HEK293 (cell line): ENCODE data around the gene ZFR2.

ENCODE experiments used
- EGR2 ChIP-seq: fragments of 450-650 bp; formaldehyde crosslinking; IDR thresholded peaks from 2 replicates; pipeline ENCODE4 v1.5.1; 2016; ENCODE audit warnings: low read depth, missing biosample characterization, missing genetic modification characterization
- HOXA7 ChIP-seq: sonication (generic); formaldehyde crosslinking; IDR thresholded peaks from 2 replicates; pipeline ENCODE4 v1.8.1; 2022; ENCODE audit warnings: missing genetic modification reagents, borderline replicate concordance
- KLF1 ChIP-seq: fragments of 450-650 bp; formaldehyde crosslinking; IDR thresholded peaks from 2 replicates; pipeline ENCODE4 v1.5.1; 2016; ENCODE audit warnings: missing biosample characterization, missing genetic modification characterization
- KLF10 ChIP-seq: fragments of 450-650 bp; IDR thresholded peaks from 2 replicates; pipeline ENCODE4 v1.5.1; 2018; ENCODE audit warnings: missing biosample characterization, mild to moderate bottlenecking, missing genetic modification characterization
- PBX3 ChIP-seq: sonication (generic); formaldehyde crosslinking; IDR thresholded peaks from 2 replicates; pipeline ENCODE4 v1.8.1; 2022; ENCODE audit warnings: mild to moderate bottlenecking, moderate library complexity, missing genetic modification reagents
- SP2 ChIP-seq: fragments of 450-650 bp; formaldehyde crosslinking; IDR thresholded peaks from 2 replicates; pipeline ENCODE4 v1.5.1; 2016; ENCODE audit warnings: missing biosample characterization, missing genetic modification characterization
- SP3 ChIP-seq: fragments of 450-650 bp; formaldehyde crosslinking; IDR thresholded peaks from 2 replicates; pipeline ENCODE4 v1.5.1; 2016; ENCODE audit warnings: missing biosample characterization, missing genetic modification characterization
- SP7 ChIP-seq: fragments of 450-650 bp; formaldehyde crosslinking; IDR thresholded peaks from 2 replicates; pipeline ENCODE4 v1.5.1; 2016; ENCODE audit warnings: missing biosample characterization, missing genetic modification characterization
- YY1 ChIP-seq: fragments of 450-650 bp; formaldehyde crosslinking; IDR thresholded peaks from 2 replicates; pipeline ENCODE4 v1.5.1; 2018; ENCODE audit warnings: missing biosample characterization, missing genetic modification characterization
- ZBTB1 ChIP-seq: fragments of 450-650 bp; formaldehyde crosslinking; IDR thresholded peaks from 2 replicates; pipeline ENCODE4 v1.5.1; 2016; ENCODE audit warnings: missing biosample characterization, missing genetic modification characterization
- ZFHX2 ChIP-seq: fragments of 450-650 bp; formaldehyde crosslinking; conservative IDR thresholded peaks from 2 replicates; pipeline ENCODE4 v1.5.1; 2016; ENCODE audit warnings: missing biosample characterization, missing genetic modification characterization
- ZIC2 ChIP-seq: fragments of 450-650 bp; formaldehyde crosslinking; IDR thresholded peaks from 2 replicates; pipeline ENCODE4 v1.5.1; 2016; ENCODE audit warnings: missing biosample characterization, missing genetic modification characterization
- ZNF140 ChIP-seq: fragments of 450-650 bp; formaldehyde crosslinking; IDR thresholded peaks from 2 replicates; pipeline ENCODE4 v1.5.1; 2016; ENCODE audit warnings: missing biosample characterization, missing genetic modification characterization
- ZNF19 ChIP-seq: fragments of 450-650 bp; formaldehyde crosslinking; IDR thresholded peaks from 2 replicates; pipeline ENCODE4; 2016; ENCODE audit warnings: missing biosample characterization, missing genetic modification characterization, low read depth
- ZNF211 ChIP-seq: fragments of 450-650 bp; formaldehyde crosslinking; IDR thresholded peaks from 2 replicates; pipeline ENCODE4 v1.5.1; 2016; ENCODE audit warnings: low read depth, missing biosample characterization, missing genetic modification characterization
- ZNF335 ChIP-seq: fragments of 450-650 bp; formaldehyde crosslinking; conservative IDR thresholded peaks from 2 replicates; pipeline ENCODE4 v1.5.1; 2016; ENCODE audit warnings: missing biosample characterization, missing genetic modification characterization
- ZNF341 ChIP-seq: fragments of 450-650 bp; formaldehyde crosslinking; IDR thresholded peaks from 2 replicates; pipeline ENCODE4; 2016; ENCODE audit warnings: low read depth, missing biosample characterization, missing genetic modification characterization
- ZNF350 ChIP-seq: fragments of 450-650 bp; formaldehyde crosslinking; IDR thresholded peaks from 2 replicates; pipeline ENCODE4 v1.5.0; 2017; ENCODE audit warnings: missing biosample characterization, mild to moderate bottlenecking, missing genetic modification characterization
- ZNF354C ChIP-seq: fragments of 450-650 bp; formaldehyde crosslinking; IDR thresholded peaks from 2 replicates; pipeline ENCODE4 v1.5.1; 2016; ENCODE audit warnings: missing biosample characterization, missing genetic modification characterization, low read depth, borderline replicate concordance
- ZNF521 ChIP-seq: fragments of 450-650 bp; formaldehyde crosslinking; IDR thresholded peaks from 2 replicates; pipeline ENCODE4 v1.5.1; 2017; ENCODE audit warnings: missing biosample characterization, mild to moderate bottlenecking, missing genetic modification characterization
- ZNF629 ChIP-seq: fragments of 450-650 bp; formaldehyde crosslinking; IDR thresholded peaks from 2 replicates; pipeline ENCODE4 v1.5.1; 2017; ENCODE audit warnings: missing biosample characterization, missing genetic modification characterization
- ZNF654 ChIP-seq: fragments of 450-650 bp; formaldehyde crosslinking; IDR thresholded peaks from 2 replicates; pipeline ENCODE4 v1.5.1; 2016; ENCODE audit warnings: low read depth, missing biosample characterization, missing genetic modification characterization
- ZNF692 ChIP-seq: fragments of 450-650 bp; formaldehyde crosslinking; IDR thresholded peaks from 2 replicates; pipeline ENCODE4 v1.5.1; 2016; ENCODE audit warnings: missing biosample characterization, missing genetic modification characterization
- ZSCAN4 ChIP-seq: fragments of 450-650 bp; formaldehyde crosslinking; IDR thresholded peaks from 2 replicates; pipeline ENCODE4 v1.5.1; 2017; ENCODE audit warnings: missing biosample characterization, missing genetic modification characterization
- ZSCAN5A ChIP-seq: fragments of 450-650 bp; formaldehyde crosslinking; IDR thresholded peaks from 2 replicates; pipeline ENCODE4 v1.5.1; 2016; ENCODE audit warnings: missing biosample characterization, missing genetic modification characterization
- TF ChIP-seq, protein P1 (sequence below): fragments of 450-650 bp; IDR thresholded peaks from 2 replicates; pipeline ENCODE4 v1.5.1; 2018; ENCODE audit warnings: missing biosample characterization, mild to moderate bottlenecking, missing genetic modification characterization
- TF ChIP-seq, protein P2 (sequence below): fragments of 450-650 bp; formaldehyde crosslinking; conservative IDR thresholded peaks from 2 replicates; pipeline ENCODE4 v1.5.1; 2016; ENCODE audit warnings: low read depth, missing biosample characterization, missing genetic modification characterization
- TF ChIP-seq, protein P3 (sequence below): fragments of 450-650 bp; formaldehyde crosslinking; IDR thresholded peaks from 2 replicates; pipeline ENCODE4; 2016; ENCODE audit warnings: missing biosample characterization, missing genetic modification characterization

Gene ZFR2

GRCh38 chr19:3785451-3785937, 83.3 kb downstream of the ZFR2 start (continued):
- no peak for TF ChIP-seq KLF10 (tag by site-specific recombination)
- peak; percentile 88 for TF ChIP-seq ZNF335 (tag by site-specific recombination)
- TF ChIP-seq, protein P1, sequence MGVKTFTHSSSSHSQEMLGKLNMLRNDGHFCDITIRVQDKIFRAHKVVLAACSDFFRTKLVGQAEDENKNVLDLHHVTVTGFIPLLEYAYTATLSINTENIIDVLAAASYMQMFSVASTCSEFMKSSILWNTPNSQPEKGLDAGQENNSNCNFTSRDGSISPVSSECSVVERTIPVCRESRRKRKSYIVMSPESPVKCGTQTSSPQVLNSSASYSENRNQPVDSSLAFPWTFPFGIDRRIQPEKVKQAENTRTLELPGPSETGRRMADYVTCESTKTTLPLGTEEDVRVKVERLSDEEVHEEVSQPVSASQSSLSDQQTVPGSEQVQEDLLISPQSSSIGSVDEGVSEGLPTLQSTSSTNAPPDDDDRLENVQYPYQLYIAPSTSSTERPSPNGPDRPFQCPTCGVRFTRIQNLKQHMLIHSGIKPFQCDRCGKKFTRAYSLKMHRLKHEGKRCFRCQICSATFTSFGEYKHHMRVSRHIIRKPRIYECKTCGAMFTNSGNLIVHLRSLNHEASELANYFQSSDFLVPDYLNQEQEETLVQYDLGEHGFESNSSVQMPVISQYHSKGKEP (tag by site-specific recombination), result no peak
- no peak for TF ChIP-seq PBX3
- TF ChIP-seq ZNF140 (tag by site-specific recombination), result no peak
- TF ChIP-seq ZNF19, result no peak
- TF ChIP-seq SP3 (tag by site-specific recombination), result peak; percentile 74
- TF ChIP-seq ZNF350, result no peak
- peak; percentile 42; the same call in 1 of the 2 replicates for TF ChIP-seq ZSCAN4 (tag by site-specific recombination)
- no peak for TF ChIP-seq ZNF211 (tag by site-specific recombination)
- no peak for TF ChIP-seq ZNF354C
- TF ChIP-seq YY1 (tag by site-specific recombination), result no peak
- TF ChIP-seq EGR2 (tag by site-specific recombination), result 0 out of 2 replicates have a peak, but pooled peaks have one; percentile 23
- TF ChIP-seq ZNF629 (tag by site-specific recombination), result no peak
- TF ChIP-seq ZFHX2 (tag by site-specific recombination), result peak; percentile 58
- TF ChIP-seq ZNF654 (tag by site-specific recombination), result no peak
- TF ChIP-seq SP2 (tag by site-specific recombination), result peak; percentile 33
- TF ChIP-seq HOXA7, result no peak
- TF ChIP-seq ZNF692 (tag by site-specific recombination), result 0 out of 2 replicates have a peak, but pooled peaks have one; percentile 32
- no peak for TF ChIP-seq ZNF341 (tag by site-specific recombination)
- TF ChIP-seq SP7 (tag by site-specific recombination), result no peak
- no peak for TF ChIP-seq ZSCAN5A (tag by site-specific recombination)
- TF ChIP-seq KLF1, result peak; percentile 45
- TF ChIP-seq, protein P2, sequence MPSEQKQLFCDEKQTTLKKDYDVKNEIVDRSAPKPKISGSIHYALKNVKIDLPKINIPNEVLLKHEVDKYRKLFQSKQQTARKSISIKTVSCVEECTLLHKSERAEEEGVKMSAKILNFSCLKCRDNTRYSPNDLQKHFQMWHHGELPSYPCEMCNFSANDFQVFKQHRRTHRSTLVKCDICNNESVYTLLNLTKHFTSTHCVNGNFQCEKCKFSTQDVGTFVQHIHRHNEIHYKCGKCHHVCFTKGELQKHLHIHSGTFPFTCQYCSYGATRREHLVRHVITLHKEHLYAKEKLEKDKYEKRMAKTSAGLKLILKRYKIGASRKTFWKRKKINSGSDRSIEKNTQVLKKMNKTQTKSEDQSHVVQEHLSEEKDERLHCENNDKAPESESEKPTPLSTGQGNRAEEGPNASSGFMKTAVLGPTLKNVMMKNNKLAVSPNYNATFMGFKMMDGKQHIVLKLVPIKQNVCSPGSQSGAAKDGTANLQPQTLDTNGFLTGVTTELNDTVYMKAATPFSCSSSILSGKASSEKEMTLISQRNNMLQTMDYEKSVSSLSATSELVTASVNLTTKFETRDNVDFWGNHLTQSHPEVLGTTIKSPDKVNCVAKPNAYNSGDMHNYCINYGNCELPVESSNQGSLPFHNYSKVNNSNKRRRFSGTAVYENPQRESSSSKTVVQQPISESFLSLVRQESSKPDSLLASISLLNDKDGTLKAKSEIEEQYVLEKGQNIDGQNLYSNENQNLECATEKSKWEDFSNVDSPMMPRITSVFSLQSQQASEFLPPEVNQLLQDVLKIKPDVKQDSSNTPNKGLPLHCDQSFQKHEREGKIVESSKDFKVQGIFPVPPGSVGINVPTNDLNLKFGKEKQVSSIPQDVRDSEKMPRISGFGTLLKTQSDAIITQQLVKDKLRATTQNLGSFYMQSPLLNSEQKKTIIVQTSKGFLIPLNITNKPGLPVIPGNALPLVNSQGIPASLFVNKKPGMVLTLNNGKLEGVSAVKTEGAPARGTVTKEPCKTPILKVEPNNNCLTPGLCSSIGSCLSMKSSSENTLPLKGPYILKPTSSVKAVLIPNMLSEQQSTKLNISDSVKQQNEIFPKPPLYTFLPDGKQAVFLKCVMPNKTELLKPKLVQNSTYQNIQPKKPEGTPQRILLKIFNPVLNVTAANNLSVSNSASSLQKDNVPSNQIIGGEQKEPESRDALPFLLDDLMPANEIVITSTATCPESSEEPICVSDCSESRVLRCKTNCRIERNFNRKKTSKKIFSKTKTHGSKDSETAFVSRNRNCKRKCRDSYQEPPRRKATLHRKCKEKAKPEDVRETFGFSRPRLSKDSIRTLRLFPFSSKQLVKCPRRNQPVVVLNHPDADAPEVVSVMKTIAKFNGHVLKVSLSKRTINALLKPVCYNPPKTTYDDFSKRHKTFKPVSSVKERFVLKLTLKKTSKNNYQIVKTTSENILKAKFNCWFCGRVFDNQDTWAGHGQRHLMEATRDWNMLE (tag by site-specific recombination), result no peak
- TF ChIP-seq ZNF521 (tag by site-specific recombination), result no peak
- TF ChIP-seq ZIC2 (tag by site-specific recombination), result no peak
- TF ChIP-seq, protein P3, sequence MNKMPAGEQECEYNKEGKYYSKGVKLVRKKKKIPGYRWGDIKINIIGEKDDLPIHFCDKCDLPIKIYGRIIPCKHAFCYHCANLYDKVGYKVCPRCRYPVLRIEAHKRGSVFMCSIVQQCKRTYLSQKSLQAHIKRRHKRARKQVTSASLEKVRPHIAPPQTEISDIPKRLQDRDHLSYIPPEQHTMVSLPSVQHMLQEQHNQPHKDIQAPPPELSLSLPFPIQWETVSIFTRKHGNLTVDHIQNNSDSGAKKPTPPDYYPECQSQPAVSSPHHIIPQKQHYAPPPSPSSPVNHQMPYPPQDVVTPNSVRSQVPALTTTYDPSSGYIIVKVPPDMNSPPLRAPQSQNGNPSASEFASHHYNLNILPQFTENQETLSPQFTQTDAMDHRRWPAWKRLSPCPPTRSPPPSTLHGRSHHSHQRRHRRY (tag by site-specific recombination), result no peak
- TF ChIP-seq ZBTB1 (tag by site-specific recombination), result no peak
